Upper lobe of left lung (tissue), 4 donors: Measurements from ENCODE around the gene ZNF629.

Experiments
- EP300 ChIP-seq, 4 donors: sonication (generic); formaldehyde crosslinking; IDR thresholded peaks; one replicate each; pipeline ENCODE4 v1.5.1; 2017; ENCODE audit warnings: antibody characterized with exemption in 4 of 4, control low read depth in 2 of 4
- POLR2A ChIP-seq, 4 donors: fragments of 450-650 bp; IDR thresholded peaks; one replicate each; pipeline ENCODE4 v1.5.1; 2016 to 2017; ENCODE audit warnings: antibody characterized with exemption in 4 of 4, mild to moderate bottlenecking in 2 of 4
- POLR2AphosphoS5 ChIP-seq, 2 donors: sonication (generic); formaldehyde crosslinking; IDR thresholded peaks; one replicate each; pipeline ENCODE4 v1.5.1; 2017; ENCODE audit warnings: antibody characterized with exemption in 2 of 2
- TF ChIP-seq, protein P1 (sequence below), 6 experiments: fragments of 450-650 bp in 4 of 6; fragments of 200-600 bp in 2 of 6; sonication (generic) in 2 of 6; IDR thresholded peaks; one replicate each; pipeline ENCODE4 v1.5.1; 2016 to 2019; ENCODE audit warnings: antibody characterized with exemption in 6 of 6

DNA sequence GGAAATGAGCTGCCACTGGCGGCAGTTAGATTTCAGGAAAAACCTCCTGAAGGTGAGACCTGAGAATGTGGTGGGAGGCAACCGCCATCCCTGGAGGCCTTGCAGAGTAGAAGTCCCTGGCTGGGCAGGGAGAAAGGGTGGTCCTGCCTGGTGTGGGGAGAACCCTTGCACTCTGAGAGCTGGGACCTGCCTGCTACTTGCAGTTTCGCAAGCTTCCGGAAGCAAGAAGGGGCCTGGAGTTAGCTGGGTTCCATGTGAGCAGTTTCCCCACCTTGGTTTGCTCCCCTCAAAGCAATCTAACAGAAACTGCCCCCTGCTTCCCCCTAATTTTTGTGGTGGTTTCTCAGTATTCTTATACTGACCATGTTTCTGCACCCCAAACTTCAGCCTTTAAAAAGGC, 6.5 kb downstream of the ZNF629 start:
- TF ChIP-seq POLR2A (IDR thresholded peaks at IDR 0.05): no peak
- TF ChIP-seq, protein P1, sequence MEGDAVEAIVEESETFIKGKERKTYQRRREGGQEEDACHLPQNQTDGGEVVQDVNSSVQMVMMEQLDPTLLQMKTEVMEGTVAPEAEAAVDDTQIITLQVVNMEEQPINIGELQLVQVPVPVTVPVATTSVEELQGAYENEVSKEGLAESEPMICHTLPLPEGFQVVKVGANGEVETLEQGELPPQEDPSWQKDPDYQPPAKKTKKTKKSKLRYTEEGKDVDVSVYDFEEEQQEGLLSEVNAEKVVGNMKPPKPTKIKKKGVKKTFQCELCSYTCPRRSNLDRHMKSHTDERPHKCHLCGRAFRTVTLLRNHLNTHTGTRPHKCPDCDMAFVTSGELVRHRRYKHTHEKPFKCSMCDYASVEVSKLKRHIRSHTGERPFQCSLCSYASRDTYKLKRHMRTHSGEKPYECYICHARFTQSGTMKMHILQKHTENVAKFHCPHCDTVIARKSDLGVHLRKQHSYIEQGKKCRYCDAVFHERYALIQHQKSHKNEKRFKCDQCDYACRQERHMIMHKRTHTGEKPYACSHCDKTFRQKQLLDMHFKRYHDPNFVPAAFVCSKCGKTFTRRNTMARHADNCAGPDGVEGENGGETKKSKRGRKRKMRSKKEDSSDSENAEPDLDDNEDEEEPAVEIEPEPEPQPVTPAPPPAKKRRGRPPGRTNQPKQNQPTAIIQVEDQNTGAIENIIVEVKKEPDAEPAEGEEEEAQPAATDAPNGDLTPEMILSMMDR (IDR thresholded peaks at IDR 0.05): no peak
- TF ChIP-seq POLR2AphosphoS5 (IDR thresholded peaks at IDR 0.05): no peak
- TF ChIP-seq EP300 (IDR thresholded peaks at IDR 0.05): no peak
